Measurements from ENCODE around the gene TP63.

TP63 gene

DNA sequence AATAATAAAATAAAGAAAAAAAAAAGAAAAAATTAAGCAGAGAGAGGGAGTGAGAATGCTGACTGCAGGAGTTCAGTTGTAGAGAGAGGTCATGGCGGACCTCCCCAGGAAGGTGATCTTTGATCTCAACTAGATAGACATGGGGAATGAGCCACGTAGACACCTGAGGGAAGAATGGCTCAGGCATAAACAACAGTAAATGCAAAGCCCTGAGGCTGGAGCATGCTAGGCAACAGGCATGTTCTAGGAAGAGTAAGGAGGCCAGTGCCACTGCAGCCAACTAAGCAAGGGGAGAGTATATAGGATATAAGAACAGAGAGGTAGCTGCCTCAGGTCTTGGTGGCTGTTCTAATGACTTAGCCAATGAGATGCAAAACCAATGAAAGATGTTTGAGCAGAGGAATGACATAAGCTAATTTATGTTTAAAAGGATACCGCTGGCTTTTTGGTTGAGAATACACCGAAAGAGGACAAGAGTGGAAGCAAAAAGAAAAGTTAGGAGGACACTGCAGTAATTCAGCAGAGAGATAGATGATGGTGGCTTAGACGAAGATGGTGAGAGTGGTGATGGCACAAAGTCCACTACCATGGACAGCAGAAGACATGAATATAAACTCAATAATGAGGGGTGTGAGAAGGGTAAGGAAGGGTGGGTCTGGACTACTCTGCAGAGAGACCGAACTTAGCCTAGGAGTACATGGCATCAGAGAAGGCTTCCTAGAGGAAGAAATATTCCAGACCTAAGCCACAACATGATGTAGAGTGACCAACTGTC is 314.9 kb downstream of the TP63 start:
- DNase-seq, result no peak
- no peak overlapping the region for H3K27ac ChIP-seq (ENCODE audit: insufficient read depth, low read length, poor library complexity, severe bottlenecking)
- H3K36me3 ChIP-seq (ENCODE audit: control insufficient read depth, insufficient read depth, low read length), result no peaks in the 10 kb centered on the region
- no peaks in the 10 kb centered on the region for H3K4me1 ChIP-seq (ENCODE audit: control insufficient read depth, insufficient read depth, low read length, poor library complexity, severe bottlenecking)
- H3K27me3 ChIP-seq (replicated peaks; ENCODE audit: control insufficient read depth, insufficient read depth, low read length, poor library complexity, severe bottlenecking), result no peaks in the 10 kb centered on the region
- no peak overlapping the region for H3K4me3 ChIP-seq (ENCODE audit: insufficient read depth, low read depth, low read length, poor library complexity, severe bottlenecking)
- no peaks in the 10 kb centered on the region for H3K9me3 ChIP-seq (ENCODE audit: control insufficient read depth, low read length)
